Effector CD4-positive, alpha-beta T cell (primary cell): ENCODE data around the gene UBXN11.
A peak's percentile ranks its signal among the peaks of the same experiment; 100 is the strongest.
"Not testable (repeated sequence)": the region's sequence is repeated elsewhere in the genome, so short reads cannot be mapped to it uniquely, and the experiment has no call there.

Source experiments
- DNase-seq: peaks from one replicate; pipeline ENCODE4 v3.0.0-alpha.2; 2020

Gene UBXN11

GRCh38 chr1:26336477-26337205, 30.2 kb upstream of the UBXN11 start:
- DNase-seq = peak; percentile 79

- DNase-seq = no peak
Observed at GRCh38 chr1:26335774-26336476, 29.5 kb upstream of the UBXN11 start.

- DNase-seq = not testable (repeated sequence)
Observed at GRCh38 chr1:26333312-26333711, 26.9 kb upstream of the UBXN11 start.

GRCh38 chr1:26330276-26330675, 23.8 kb upstream of the UBXN11 start:
- no peak for DNase-seq

GRCh38 chr1:26329380-26329779, 22.9 kb upstream of the UBXN11 start:
- not testable (repeated sequence) for DNase-seq

GRCh38 chr1:26328597-26328996, 22.2 kb upstream of the UBXN11 start:
- DNase-seq = no peak

GRCh38 chr1:26327956-26328362, 21.5 kb upstream of the UBXN11 start:
- no peak for DNase-seq

- DNase-seq = no peak
Observed at GRCh38 chr1:26324550-26324949, 18.1 kb upstream of the UBXN11 start.

GRCh38 chr1:26323382-26323781, 16.9 kb upstream of the UBXN11 start:
- no peak for DNase-seq

- DNase-seq = no peak
Observed at GRCh38 chr1:26322042-26322331, 15.6 kb upstream of the UBXN11 start.

- DNase-seq = peak; percentile 94
Observed at GRCh38 chr1:26321315-26322041, 15.0 kb upstream of the UBXN11 start.

- no peak for DNase-seq
Observed at GRCh38 chr1:26320896-26321295, 14.5 kb upstream of the UBXN11 start.

- DNase-seq = no peak
Observed at GRCh38 chr1:26318338-26319064, 12.1 kb upstream of the UBXN11 start.

GRCh38 chr1:26317612-26318337, 11.3 kb upstream of the UBXN11 start, which contains the start of gene CD52:
Gene CD52, plus strand, starts transcription at chr1:26317958. Its CDS starts 60 bp downstream, at chr1:26318018.
- DNase-seq = peak; percentile 69

- DNase-seq = no peak
Observed at GRCh38 chr1:26317146-26317545, 10.7 kb upstream of the UBXN11 start.

- no peak for DNase-seq
Observed at GRCh38 chr1:26315874-26316850, 9.7 kb upstream of the UBXN11 start.

- DNase-seq = no peak
Observed at GRCh38 chr1:26314501-26314900, 8.1 kb upstream of the UBXN11 start.

- not testable (repeated sequence) for DNase-seq
Observed at GRCh38 chr1:26307966-26308899, 1.8 kb upstream of the UBXN11 start.

- DNase-seq = no peak
Observed at GRCh38 chr1:26307363-26307781, 936 bp upstream of the UBXN11 start.
